Esophagus squamous epithelium (tissue), 5 donors: Measurements from ENCODE around the gene RPRM. TPM values are rescaled to one million over a fixed set of nuclear protein-coding genes. Genes with fewer than 3 reads are reported as not detected.
A peak's percentile ranks its signal among the peaks of the same experiment; 100 is the strongest.
"Not testable (repeated sequence)": the region's sequence is repeated elsewhere in the genome, so short reads cannot be mapped to it uniquely, and the experiment has no call there.

Experiments
- DNase-seq: peaks from one replicate; lab custom pipeline; 2025; lab: John Stamatoyannopoulos, UW
- H3K27ac ChIP-seq, 4 donors: fragments of 200-600 bp; sonication (generic); one replicate each; pipeline ENCODE4 v1.5.1; 2016 to 2019; ENCODE audit warnings: mild to moderate bottlenecking in 1 of 4
- H3K27me3 ChIP-seq, 4 donors: fragments of 200-600 bp; sonication (generic); 1 replicate in 3 of 4; 2 replicates in 1 of 4; pipeline versions ENCODE4 v1.5.1 to v1.6.0; 2017 to 2021; ENCODE audit warnings: antibody characterized with exemption in 1 of 4
- H3K36me3 ChIP-seq, 3 donors: fragments of 200-600 bp; sonication (generic); one replicate each; pipeline ENCODE4 v1.5.1; 2016 to 2019
- H3K4me1 ChIP-seq, 3 donors: fragments of 200-600 bp; sonication (generic); one replicate each; pipeline ENCODE4 v1.5.1; 2017 to 2019
- H3K4me3 ChIP-seq, 4 donors: fragments of 200-600 bp; sonication (generic); 1 replicate in 3 of 4; 2 replicates in 1 of 4; pipeline ENCODE4 v1.5.1; 2016 to 2019; ENCODE audit warnings: mild to moderate bottlenecking in 2 of 4, moderate library complexity in 1 of 4
- H3K9me3 ChIP-seq, 3 donors: fragments of 200-600 bp; sonication (generic); one replicate each; pipeline ENCODE4 v1.5.1; 2016 to 2019
- CTCF ChIP-seq, 6 experiments: fragments of 450-650 bp in 4 of 6; fragments of 200-600 bp in 2 of 6; sonication (generic) in 2 of 6; IDR thresholded peaks; one replicate each; pipeline ENCODE4 v1.5.1; 2016 to 2019; ENCODE audit warnings: antibody characterized with exemption in 6 of 6, mild to moderate bottlenecking in 4 of 6, moderate library complexity in 4 of 6
- POLR2A ChIP-seq, 4 donors: fragments of 450-650 bp; IDR thresholded peaks; one replicate each; pipeline ENCODE4 v1.6.1; 2017; ENCODE audit warnings: antibody characterized with exemption in 4 of 4, mild to moderate bottlenecking in 4 of 4, moderate library complexity in 3 of 4
- WGBS, 2 donors: methylation state at CpG; one replicate each; pipeline ENCODE4 v1.1.5; 2018; 5-methylcytosine and 5-hydroxymethylcytosine counted together
- intact Hi-C: fragments of 100-400 bp; cut with DNase I; formaldehyde crosslinking; loops from one replicate; pipeline ENCODE4 v1.15.0; 2022
- total RNA-seq, 4 donors: library from RNA; depleted of rRNA; stranded (reverse); fragments of >200 nt; gene quantifications; one replicate each; pipeline ENCODE4 v1.1.0, GENCODE V29; 2016
- donor health status: DM: yes; HTN: yes; CAD: no.

The RPRM gene
- under 1 TPM in 1 of 4 donors, not detected in 3; 0.95 TPM for total RNA-seq

- peaks cover 17 to 32% (median 21%) of the 10 kb centered on the region in 3 donors for H3K4me1 ChIP-seq
- TF ChIP-seq POLR2A (IDR thresholded peaks at IDR 0.05) (no peak), CTCF (IDR thresholded peaks at IDR 0.05) (peak; percentile 61 to 91 (median 80))
- no peak within 1 kb of the TSS for H3K27ac ChIP-seq
- H3K36me3 ChIP-seq = no peaks in the 10 kb centered on the region
- WGBS, 2 donors = 0% methylated on average over 13 to 22 of the region's 93 CpGs
- intact Hi-C loops = no loop called here
- peak within 1 kb of the TSS; percentile 46 to 74 (median 58) for H3K4me3 ChIP-seq
- DNase-seq = no peak
- no peaks in the 10 kb centered on the region for H3K9me3 ChIP-seq
- peaks cover 0 to 90% (median 7%) of the 10 kb centered on the region in 4 donors for H3K27me3 ChIP-seq
These were observed at the start of gene RPRM for GRCh38 chr2:153478289-153479261. Gene RPRM (minus strand): TSS chr2:153478762. CDS start chr2:153478565, 197 bp downstream.

GRCh38 chr2:153519257-153519875 is 40.8 kb upstream of the RPRM start:
- 0% methylated on average over 1 of the region's 1 CpG for WGBS, 2 donors
- Histone ChIP-seq H3K4me1 (no peaks in the 10 kb centered on the region), H3K36me3 (no peaks in the 10 kb centered on the region), H3K4me3 (no peak overlapping the region), H3K27ac (no peak overlapping the region), H3K27me3 (peaks cover 0 to 9% (median 0%) of the 10 kb centered on the region in 4 donors), H3K9me3 (no peaks in the 10 kb centered on the region)
- intact Hi-C loops = no loop called here
- no peak for DNase-seq
- peak; percentile 51 to 76 (median 63) for TF ChIP-seq CTCF (IDR thresholded peaks at IDR 0.05)
- no peak for TF ChIP-seq POLR2A (IDR thresholded peaks at IDR 0.05)

GRCh38 chr2:153512331-153512730 is 33.8 kb upstream of the RPRM start:
- intact Hi-C loops = no loop called here
- TF ChIP-seq POLR2A (IDR thresholded peaks at IDR 0.05) (no peak), CTCF (IDR thresholded peaks at IDR 0.05) (no peak)
- WGBS, 2 donors = 49 to 68% methylated on average over 4 of the region's 4 CpGs
- DNase-seq = no peak
- H3K27me3 ChIP-seq = no peaks in the 10 kb centered on the region
- no peak overlapping the region for H3K4me3 ChIP-seq
- H3K36me3 ChIP-seq = no peaks in the 10 kb centered on the region
- H3K4me1 ChIP-seq = no peaks in the 10 kb centered on the region
- no peak overlapping the region for H3K27ac ChIP-seq
- no peaks in the 10 kb centered on the region for H3K9me3 ChIP-seq

- TF ChIP-seq CTCF (IDR thresholded peaks at IDR 0.05) (no peak), POLR2A (IDR thresholded peaks at IDR 0.05) (no peak)
- 71 to 73% methylated on average over 4 of the region's 4 CpGs for WGBS, 2 donors
- Histone ChIP-seq H3K9me3 (no peaks in the 10 kb centered on the region), H3K36me3 (no peaks in the 10 kb centered on the region), H3K4me1 (no peaks in the 10 kb centered on the region), H3K27me3 (no peaks in the 10 kb centered on the region), H3K4me3 (no peak overlapping the region), H3K27ac (no peak overlapping the region)
- intact Hi-C loops = no loop called here
- no peak for DNase-seq
These were observed 32.4 kb upstream of the RPRM start for GRCh38 chr2:153510996-153511395.

GRCh38 chr2:153509133-153509532 is 30.6 kb upstream of the RPRM start:
- H3K36me3 ChIP-seq = no peaks in the 10 kb centered on the region
- no peak for DNase-seq
- 81 to 95% methylated on average over 9 to 15 of the region's 15 CpGs for WGBS, 2 donors
- intact Hi-C loops = no loop called here
- H3K9me3 ChIP-seq = no peaks in the 10 kb centered on the region
- no peaks in the 10 kb centered on the region for H3K4me1 ChIP-seq
- H3K27me3 ChIP-seq = no peaks in the 10 kb centered on the region
- no peak overlapping the region for H3K27ac ChIP-seq
- no peak overlapping the region for H3K4me3 ChIP-seq
- TF ChIP-seq POLR2A (IDR thresholded peaks at IDR 0.05) (no peak), CTCF (IDR thresholded peaks at IDR 0.05) (no peak)

- H3K4me1 ChIP-seq, H3K9me3 ChIP-seq, H3K27ac ChIP-seq, H3K36me3 ChIP-seq, intact Hi-C loops, DNase-seq, H3K4me3 ChIP-seq, H3K27me3 ChIP-seq: not testable (repeated sequence)
These were observed 27.9 kb upstream of the RPRM start for GRCh38 chr2:153506499-153506898.
